ENCODE measurements around the gene PSMD2. TPM values are rescaled to one million over a fixed set of nuclear protein-coding genes. Genes with fewer than 3 reads are reported as not detected.
A peak's percentile ranks its signal among the peaks of the same experiment; 100 is the strongest.

Gene PSMD2
- total and polyA plus RNA-seq, 4 donors: 77.5 to 213 (median 161) TPM

GRCh38 chr3:184337981-184338380 is 38.9 kb downstream of the PSMD2 start (continued):
- TF ChIP-seq SP1 (IDR thresholded peaks at IDR 0.05) (no peak), ATF3 (IDR thresholded peaks at IDR 0.05) (no peak), RXRA (IDR thresholded peaks at IDR 0.05) (no peak), CTCF (IDR thresholded peaks at IDR 0.05; ENCODE audit: low read depth, low read length, missing input control) (no peak)

- Histone ChIP-seq H3K9ac (ENCODE audit: low read depth in 1 of 2, low read length in 2 of 2) (no peak overlapping the region), H3K36me3 (ENCODE audit: control insufficient read depth in 4 of 4, insufficient read depth in 3 of 4, low read depth in 1 of 4, low read length in 3 of 4) (peaks cover 5 to 31% (median 17%) of the 10 kb centered on the region in 4 donors), H3K4me3 (ENCODE audit: low read depth in 1 of 3, low read length in 3 of 3) (no peak overlapping the region), H3K9me3 (ENCODE audit: control insufficient read depth in 4 of 4, low read length in 3 of 4) (no peaks in the 10 kb centered on the region), H3K27me3 (ENCODE audit: control insufficient read depth in 4 of 4, insufficient read depth in 4 of 4, low read length in 3 of 4) (no peaks in the 10 kb centered on the region), H3K27ac (ENCODE audit: low read depth in 1 of 2, low read length in 2 of 2) (peak overlapping the region in 1 of 2 donors; percentile 23), H3K4me1 (ENCODE audit: control insufficient read depth in 4 of 4, insufficient read depth in 4 of 4, low read length in 3 of 4) (peaks cover 0 to 13% (median 6%) of the 10 kb centered on the region in 4 donors)
- DNase-seq (ENCODE audit: low spot score): no peak
- WGBS: 61% methylated on average over 37 of the region's 37 CpGs
- no peak for TF ChIP-seq ATF3 (IDR thresholded peaks at IDR 0.05)
- no peak for TF ChIP-seq EGR1 (IDR thresholded peaks at IDR 0.05; ENCODE audit: low read depth in 2 of 2)
- TF ChIP-seq TAF1 (conservative IDR thresholded peaks at IDR 0.05): no peak
- TF ChIP-seq HNF4A (conservative IDR thresholded peaks at IDR 0.05): no peak
- TF ChIP-seq RAD21 (IDR thresholded peaks at IDR 0.05): no peak
- no peak for TF ChIP-seq GABPA (IDR thresholded peaks at IDR 0.05 in 1 of 2, conservative IDR thresholded peaks at IDR 0.05 in 1 of 2)
- TF ChIP-seq, protein P1, sequence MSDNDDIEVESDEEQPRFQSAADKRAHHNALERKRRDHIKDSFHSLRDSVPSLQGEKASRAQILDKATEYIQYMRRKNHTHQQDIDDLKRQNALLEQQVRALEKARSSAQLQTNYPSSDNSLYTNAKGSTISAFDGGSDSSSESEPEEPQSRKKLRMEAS (IDR thresholded peaks at IDR 0.05): no peak
- TF ChIP-seq CTCF (IDR thresholded peaks at IDR 0.05; ENCODE audit: low read depth, low read length, missing input control): no peak
- TF ChIP-seq JUND (IDR thresholded peaks at IDR 0.05): no peak
- TF ChIP-seq RXRA (IDR thresholded peaks at IDR 0.05): no peak
- no peak for TF ChIP-seq YY1 (IDR thresholded peaks at IDR 0.05)
- TF ChIP-seq, protein P2, sequence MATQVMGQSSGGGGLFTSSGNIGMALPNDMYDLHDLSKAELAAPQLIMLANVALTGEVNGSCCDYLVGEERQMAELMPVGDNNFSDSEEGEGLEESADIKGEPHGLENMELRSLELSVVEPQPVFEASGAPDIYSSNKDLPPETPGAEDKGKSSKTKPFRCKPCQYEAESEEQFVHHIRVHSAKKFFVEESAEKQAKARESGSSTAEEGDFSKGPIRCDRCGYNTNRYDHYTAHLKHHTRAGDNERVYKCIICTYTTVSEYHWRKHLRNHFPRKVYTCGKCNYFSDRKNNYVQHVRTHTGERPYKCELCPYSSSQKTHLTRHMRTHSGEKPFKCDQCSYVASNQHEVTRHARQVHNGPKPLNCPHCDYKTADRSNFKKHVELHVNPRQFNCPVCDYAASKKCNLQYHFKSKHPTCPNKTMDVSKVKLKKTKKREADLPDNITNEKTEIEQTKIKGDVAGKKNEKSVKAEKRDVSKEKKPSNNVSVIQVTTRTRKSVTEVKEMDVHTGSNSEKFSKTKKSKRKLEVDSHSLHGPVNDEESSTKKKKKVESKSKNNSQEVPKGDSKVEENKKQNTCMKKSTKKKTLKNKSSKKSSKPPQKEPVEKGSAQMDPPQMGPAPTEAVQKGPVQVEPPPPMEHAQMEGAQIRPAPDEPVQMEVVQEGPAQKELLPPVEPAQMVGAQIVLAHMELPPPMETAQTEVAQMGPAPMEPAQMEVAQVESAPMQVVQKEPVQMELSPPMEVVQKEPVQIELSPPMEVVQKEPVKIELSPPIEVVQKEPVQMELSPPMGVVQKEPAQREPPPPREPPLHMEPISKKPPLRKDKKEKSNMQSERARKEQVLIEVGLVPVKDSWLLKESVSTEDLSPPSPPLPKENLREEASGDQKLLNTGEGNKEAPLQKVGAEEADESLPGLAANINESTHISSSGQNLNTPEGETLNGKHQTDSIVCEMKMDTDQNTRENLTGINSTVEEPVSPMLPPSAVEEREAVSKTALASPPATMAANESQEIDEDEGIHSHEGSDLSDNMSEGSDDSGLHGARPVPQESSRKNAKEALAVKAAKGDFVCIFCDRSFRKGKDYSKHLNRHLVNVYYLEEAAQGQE (IDR thresholded peaks at IDR 0.05): no peak
- no peak for TF ChIP-seq NR2F2 (IDR thresholded peaks at IDR 0.05)
- no peak for TF ChIP-seq ZBTB33 (IDR thresholded peaks at IDR 0.05)
- no peak for TF ChIP-seq FOXA1 (IDR thresholded peaks at IDR 0.05)
Measured at GRCh38 chr3:184338511-184338945, 39.5 kb downstream of the PSMD2 start.
